Hematopoietic multipotent progenitor cell treated with erythropoietin and hydrocortisone succinate and interleukin-3 and kit ligand, for 15 days (in vitro differentiated cells): Measurements from ENCODE around the gene ERP44.

Experiments used
- DNase-seq: peaks from one replicate; pipeline ENCODE4 v3.0.0-alpha.2; 2015; ENCODE audit warnings: low spot score

Gene ERP44

DNA sequence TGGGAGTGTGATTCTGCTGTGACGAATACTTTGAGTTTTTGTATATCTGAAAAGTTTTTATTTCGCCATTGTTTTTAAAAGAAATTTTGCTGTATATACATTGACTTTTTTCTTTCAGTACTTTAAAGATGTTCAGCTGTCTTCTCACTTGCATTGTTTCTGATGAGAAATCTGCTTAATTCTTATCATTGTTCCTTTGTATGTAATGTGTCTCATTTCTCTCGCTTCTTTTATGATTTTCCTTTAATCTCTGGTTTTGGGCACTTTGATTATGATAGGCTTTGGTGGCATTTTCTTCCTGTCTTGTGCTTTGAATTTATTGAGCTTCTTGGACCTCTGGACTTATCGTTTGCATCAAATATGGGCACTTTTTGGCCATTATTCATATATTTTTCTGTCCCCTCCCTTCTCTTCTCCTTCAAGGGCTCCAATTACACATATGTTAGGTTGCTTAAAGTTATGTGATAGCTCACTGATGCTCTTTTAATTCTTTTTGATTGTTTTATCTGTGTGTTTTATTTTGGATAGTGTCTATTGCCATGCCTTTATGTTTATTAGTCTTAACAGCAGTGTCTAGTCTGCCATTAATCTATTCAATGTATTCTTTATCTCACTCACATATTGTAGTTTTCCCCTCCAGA, 161.7 kb downstream of the ERP44 start:
- no peak for DNase-seq

DNA sequence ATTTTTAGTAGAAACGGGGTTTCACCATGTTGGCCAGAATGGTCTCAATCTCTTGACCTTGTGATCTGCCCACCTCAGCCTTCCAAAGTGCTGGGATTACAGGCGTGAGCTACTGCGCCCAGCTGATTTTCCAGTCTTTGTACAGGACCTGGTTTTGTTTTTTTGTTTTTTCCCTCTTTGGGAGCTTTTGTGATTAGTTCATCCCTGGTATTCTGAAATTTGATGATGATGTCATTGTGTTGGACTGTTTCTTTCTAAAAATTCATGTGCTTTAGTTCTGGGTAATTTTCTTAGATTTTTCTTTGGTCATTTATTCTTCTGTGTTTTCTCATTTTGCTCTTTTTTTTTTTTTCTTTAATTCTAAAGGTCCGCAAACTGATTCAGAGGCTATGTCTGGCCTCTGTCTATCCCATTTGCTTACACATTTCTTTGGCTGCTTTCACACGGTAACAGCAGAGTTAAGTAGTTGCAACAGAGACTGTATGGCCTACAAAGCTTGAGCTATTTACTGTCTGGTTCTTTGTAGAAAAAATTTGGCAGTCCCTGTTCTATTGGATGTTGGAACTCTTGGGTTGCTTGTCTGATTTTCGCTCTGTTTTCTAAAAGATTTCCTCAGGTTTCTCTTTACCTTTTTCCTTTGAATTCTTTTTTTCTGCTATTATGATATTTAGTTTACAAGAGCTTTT, 167.5 kb downstream of the ERP44 start:
- no peak for DNase-seq

DNA sequence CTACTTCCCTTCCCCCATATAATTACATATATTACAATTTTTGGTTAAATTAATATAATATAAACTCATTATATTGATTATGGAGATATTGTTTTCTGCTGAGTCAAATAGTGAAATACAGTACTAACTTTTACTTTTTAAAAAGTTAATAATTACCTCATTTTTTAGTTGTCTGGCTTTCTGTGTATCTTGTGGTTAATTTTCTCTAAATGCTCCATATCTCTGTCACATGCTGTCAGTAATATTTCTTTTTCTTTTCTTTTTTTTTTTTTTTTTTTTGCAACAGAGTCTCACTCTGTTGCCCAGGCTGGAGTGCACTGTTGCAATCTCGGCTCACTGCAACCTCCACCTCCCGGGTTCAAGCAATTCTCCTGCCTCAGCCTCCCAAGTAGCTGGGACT, 169.1 kb downstream of the ERP44 start:
- DNase-seq, result no peak
